IPS DF 4.7 (cell line): ENCODE measurements around the gene ELAPOR1.

ENCODE experiments used
- DNase-seq: peaks from one replicate; pipeline ENCODE4 v3.0.0-alpha.2; 2013; ENCODE audit warnings: low spot score; ENCODE audit errors: extremely low read depth

ELAPOR1 gene

GRCh38 chr1:109094871-109095270 lies 19.0 kb upstream of the ELAPOR1 start:
- no peak for DNase-seq

DNA sequence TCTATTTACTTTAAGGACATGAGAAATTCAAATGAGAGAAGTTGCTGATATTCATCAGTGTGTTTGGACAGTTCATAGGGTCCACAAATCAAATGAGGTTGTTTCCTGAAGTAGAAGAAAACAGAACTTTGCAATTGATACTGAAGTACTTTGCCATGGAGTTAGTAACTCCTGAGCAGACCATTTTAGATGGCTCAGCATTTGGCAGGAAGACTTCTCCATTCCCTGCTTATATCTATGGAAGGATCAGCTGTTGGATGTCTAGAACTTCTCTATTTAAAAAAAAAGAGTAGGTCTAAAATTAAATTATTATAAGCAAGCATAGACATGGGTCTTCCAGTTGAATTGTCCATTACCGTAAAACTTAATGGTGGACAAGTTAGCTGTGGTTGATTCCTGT lies 18.3 kb upstream of the ELAPOR1 start:
- DNase-seq = no peak

DNA sequence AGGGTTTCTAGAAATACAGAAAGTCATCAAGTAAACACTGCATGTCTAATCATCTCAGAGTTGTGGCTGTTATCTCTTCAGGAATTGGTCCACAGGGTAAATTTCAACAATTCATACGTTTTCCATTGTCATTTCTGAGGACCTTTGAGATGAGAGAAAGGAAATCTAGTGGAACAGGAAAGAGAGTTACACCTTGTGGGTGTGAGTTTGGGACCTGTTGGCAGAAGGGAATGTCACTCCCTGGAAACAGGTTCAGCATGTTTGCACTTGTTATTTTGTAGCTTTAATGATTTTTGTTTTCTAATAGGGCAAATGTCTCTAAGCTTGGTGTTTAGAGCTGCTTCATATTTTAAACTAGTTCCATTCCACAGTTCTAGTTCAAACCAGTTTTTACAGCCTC lies 17.8 kb upstream of the ELAPOR1 start:
- DNase-seq = no peak

DNA sequence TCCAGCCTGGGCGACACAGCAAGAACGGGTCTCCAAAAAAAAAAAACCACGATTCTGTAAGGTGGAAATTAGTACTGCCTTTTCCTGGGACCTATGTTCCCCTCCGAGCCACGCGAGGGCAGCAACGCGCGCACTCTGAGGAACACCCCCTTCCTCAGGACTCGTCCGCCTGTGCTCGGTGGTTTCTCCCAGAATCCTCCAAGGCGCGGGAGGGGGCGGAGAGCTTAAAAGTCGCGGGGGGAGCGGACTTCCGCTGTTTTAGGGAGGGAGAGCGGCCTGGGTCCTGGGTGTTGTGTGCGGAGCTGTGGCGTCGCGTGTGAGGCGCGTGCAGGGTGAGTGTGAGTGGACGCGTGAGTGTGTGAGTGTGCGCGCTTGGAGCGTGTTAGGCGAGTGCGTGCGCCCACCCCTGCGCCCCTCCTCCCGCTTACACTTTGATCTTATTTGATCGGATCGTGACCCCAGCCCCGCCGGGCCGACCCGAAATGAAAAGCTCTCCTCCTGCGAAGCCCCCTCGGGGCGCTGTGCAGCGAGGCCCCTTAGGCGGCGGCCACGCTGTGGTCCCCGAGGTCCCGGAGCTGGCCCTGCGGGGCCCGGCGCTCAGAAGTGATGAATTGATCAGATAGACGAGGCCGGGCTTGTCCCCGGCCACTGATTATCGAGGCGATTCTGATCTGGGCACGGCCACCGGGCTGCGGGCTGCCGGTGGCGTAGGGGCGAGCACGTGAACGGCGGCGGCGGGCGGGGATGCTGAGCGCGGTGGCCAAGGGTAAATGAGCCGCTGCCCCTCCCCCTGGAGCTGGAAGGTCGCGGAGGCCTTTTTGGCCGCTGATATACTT lies 13.8 kb upstream of the ELAPOR1 start:
- DNase-seq = no peak

DNA sequence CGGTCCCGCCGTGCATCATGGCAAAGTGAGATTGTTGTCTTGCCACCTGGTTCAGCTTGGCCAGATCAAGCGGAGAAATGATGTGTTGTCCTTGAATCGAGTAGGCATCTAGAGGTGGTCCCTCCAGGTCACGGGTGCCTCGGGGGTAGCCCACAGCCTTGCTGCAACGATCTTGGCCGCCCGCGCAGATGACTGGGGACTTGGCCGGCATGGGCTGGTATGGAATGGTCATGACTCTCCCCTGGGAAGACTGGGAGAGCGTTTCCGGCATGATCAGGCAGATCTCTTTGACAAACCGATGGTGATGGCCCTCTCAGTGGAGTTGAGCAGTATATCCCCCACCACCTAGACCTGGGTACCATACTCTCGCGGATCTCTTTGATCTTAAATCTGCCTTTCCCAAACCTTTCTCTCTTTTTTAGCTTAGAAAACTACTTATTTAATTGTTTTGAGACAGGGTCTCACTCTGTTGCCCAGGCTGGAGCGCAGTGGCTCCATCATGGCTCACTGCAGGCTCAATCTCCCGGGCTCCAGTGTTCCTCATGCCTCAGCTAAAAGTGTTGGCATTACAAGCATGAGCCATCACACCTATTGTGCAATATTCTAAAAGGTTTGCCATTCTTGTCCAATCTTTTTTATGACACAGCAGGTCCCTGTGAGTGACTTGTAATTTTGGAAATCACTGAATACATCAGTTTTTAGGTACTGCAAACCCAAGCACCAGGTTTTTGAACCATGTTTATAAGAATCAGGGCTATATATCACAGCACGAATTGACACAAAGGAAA lies 9.4 kb upstream of the ELAPOR1 start:
- DNase-seq = no peak

- DNase-seq = no peak
Measured at GRCh38 chr1:109105881-109106280, 8.0 kb upstream of the ELAPOR1 start.

DNA sequence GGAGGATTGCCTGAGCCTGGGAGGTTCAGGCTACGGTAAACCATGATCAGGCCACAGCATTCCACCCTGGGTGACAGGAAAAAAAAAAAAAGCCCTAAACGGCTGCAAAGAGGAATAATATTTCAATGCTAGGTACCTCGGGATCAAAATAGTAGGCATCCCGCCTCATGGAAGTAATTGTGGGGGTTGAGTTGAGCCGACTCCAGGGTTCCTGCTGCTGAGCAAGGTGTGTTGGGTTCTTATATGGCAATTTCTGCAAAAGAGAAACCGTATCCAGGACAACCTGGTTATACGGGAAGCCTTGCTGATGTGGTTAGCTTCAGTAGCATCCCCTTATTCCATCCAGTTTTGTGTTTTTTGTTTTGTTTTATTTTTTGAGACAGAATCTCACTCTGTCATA lies 6.1 kb upstream of the ELAPOR1 start:
- no peak for DNase-seq

DNA sequence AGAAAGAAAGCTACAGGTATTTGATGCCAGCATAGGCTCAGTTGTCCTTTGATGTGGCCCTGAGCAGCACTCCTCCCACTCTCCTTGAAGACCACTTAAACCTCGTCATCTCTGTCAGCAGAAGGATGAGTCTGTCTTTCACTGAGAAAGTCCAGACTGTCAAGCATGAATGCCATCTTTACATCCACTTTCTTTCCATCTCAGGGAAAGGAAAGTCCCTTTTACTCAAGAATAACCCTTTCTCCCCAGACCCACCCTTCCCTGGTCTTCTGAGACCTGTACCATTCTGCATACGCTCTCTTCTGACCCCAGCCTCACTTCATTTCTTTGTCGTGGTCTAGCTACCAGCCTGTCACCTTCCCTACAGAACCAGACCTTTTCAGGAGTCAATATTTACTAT lies 4.0 kb upstream of the ELAPOR1 start:
- DNase-seq = no peak

- DNase-seq = no peak
Measured at GRCh38 chr1:109111386-109112055, 2.4 kb upstream of the ELAPOR1 start.

DNA sequence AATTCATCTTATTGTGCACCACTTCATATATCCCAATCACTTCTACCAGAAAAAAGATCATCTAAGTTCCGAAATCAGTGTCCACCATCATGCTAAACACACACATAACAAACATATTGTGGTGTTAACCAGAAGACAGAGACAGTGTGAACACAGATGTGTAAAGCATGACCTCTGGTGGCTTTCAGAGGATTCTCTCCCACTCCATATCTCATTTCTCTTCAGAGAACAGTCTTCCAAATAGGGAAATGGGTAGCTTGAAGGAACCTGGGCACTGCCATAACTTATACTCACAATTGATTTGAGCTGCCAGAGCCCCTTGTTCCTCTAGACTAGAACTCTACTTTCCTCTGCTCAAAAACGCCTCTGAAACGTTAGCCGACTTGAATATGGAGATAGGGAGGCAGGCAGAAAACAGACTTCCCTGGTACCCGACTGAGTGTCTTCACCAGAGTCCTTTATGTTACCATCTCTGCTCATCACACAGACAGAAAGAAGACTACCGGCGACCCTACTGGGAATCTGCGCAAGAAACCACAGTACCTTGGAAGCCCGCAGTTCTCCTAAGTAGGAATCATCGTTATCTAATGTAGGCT lies 1.8 kb upstream of the ELAPOR1 start:
- no peak for DNase-seq

GRCh38 chr1:109112652-109113285 lies 1.1 kb upstream of the ELAPOR1 start:
- peak; percentile 91 for DNase-seq

DNA sequence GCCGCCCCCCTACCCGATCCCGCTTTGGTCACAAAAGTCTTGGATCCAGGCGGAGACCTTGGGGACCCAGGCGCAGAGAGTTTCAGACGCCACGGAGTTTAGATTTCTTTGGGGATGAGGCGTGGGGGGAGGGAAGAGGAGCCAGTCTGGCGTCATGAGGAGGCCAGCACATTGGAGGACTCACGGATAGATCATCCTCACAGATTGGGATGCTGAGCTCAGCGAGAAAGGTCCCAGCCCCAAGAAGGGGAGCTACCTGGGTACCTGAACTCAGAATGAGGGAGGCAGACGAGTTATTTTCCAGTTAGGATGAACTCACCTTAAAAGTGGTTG lies 393 bp downstream of the ELAPOR1 start:
- no peak for DNase-seq

- no peak for DNase-seq
Measured at GRCh38 chr1:109115685-109116084, 1.8 kb downstream of the ELAPOR1 start.

- no peak for DNase-seq
Measured at GRCh38 chr1:109116286-109116685, 2.4 kb downstream of the ELAPOR1 start.

DNA sequence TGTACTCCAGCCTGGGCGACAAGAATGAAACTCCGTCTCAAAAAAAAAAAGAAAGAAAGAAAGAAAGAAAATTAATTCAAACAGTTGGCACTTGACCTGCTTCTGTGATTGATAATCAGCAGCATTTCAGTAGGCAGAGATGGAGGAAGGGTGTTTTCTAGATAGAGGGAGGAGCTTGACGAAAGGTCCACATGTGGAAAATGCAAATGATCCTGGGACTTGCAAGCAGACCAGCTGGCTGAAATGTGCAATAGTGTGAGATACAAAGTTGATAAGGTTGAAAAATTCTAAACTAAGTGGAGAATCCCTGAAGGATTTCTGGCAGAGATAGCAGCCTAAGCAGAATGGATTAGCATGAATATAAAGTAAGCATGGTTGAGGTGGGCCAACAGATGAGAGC lies 4.2 kb downstream of the ELAPOR1 start:
- DNase-seq = no peak

DNA sequence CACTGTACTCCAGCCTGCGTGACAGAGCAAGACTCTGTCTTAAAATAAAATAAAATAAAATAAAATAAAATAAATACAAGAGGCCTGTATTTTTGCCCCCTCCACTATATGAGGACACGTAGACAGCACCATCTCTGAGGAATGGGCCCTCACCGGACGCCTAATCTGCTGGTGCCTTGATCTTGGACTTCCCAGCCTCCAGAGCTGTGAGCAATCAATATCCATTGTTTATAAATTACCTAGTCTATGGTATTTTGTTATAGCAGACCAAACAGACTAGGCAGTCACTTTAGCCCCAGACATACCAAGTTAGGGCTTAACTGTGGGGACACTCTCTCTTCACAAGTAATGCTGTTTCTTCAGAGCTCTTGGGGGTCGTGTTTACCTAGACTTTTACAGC lies 6.4 kb downstream of the ELAPOR1 start:
- DNase-seq = no peak

DNA sequence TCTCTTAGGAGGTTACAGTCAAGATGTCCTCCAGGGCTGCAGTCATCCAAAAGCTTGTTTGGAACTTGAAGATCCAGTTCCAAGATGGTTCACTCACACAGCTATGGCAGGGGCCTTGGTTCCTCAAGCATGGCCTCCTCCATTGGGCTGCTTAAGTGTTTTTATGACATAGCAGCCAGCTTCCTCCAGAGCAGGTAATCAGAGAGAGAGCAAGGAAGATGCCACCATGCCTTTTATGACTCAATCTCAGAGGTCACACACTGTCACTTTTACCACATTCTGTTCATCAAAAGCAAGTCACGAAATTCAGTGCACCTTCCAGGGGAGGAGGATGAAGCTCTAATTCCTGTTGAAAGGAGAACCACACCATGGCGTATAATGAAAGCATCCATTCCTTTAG lies 17.1 kb downstream of the ELAPOR1 start:
- DNase-seq = no peak

DNA sequence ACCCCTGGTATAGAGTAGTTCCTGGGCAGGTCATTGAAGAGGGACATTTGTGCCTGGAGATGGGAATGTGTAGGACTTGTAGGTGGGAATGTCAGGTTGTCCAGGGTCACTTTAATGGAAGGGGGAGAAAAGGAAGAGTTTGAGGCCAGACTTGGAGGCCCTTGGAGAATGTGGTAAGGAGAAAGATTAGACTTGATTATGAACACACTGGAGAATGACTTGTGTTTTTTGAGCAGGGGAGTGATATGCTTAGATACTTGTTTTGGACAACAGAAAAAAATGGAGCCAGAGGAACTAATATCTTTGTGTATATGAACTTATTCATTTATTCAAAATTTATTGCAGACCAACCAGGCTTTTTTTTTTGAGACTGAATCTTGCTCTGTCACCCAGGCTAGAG lies 17.9 kb downstream of the ELAPOR1 start:
- no peak for DNase-seq

DNA sequence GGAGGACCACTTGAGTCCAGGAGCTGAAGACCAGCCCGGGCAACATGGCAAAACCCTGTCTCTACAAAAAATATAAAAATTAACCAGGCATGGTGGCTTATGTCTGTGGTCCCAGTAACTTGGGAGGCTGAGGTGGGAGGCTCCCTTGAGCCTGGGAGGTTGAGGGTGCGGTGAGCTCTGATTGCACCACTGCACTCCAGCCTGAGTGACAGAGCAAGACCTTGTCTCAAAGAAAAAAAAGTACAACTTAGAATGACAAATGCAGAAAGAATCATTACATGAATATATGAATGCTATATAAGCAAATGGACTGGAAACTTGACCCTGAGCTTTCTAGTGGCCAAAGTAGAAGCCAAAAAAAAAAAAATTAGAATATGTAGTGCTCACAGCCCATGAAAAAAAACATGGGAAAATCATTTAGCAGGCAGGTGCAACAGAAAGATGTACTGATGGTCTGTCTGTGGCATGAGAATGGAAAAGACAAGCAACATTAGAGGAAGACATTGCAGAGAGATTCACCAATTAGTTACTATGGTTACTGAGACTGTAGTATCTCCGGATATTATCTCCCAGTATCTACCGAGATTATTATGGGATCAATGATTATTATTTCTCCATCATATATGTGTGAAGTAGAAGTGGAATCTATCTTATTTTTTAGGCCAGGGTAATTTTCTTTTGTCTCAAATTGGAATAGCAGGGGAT lies 19.2 kb downstream of the ELAPOR1 start:
- DNase-seq = no peak

GRCh38 chr1:109133815-109134214 lies 19.9 kb downstream of the ELAPOR1 start:
- DNase-seq = no peak

DNA sequence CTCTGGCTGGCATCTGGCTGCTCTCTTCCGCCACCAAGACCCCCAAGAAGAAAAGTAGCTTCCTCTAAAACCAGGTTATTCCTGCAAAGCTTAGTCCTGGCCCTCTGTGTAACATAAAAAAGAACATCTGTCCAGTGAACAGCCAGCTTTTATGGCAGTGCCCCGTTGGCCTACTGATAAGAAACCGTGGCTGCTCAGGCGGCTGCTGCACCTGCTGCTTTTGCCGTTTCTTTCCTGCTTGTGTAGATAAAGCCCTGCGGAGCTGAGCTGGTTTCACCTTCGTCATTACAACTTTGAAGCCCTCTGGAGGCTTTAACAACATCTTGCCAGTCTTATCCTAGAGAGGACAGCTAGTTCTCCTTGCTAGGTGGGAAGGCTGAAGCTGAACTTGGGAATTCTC lies 20.5 kb downstream of the ELAPOR1 start:
- DNase-seq = no peak
